ENCODE measurements around the gene SHB.

Gene SHB

GRCh38 chr9:38068701-38069628 is at the start of gene SHB:
SHB (minus strand) TSS chr9:38069227; CDS start chr9:38068645, 582 bp downstream.
- DNase-seq, result peak in 52 of 56 donors; percentile 15 to 89 (median 73)

- no peak for DNase-seq
Measured at GRCh38 chr9:38117651-38118050, 48.6 kb upstream of the SHB start.

GRCh38 chr9:38114905-38115304 is 45.9 kb upstream of the SHB start:
- DNase-seq, result no peak

GRCh38 chr9:38112456-38112855 is 43.4 kb upstream of the SHB start:
- DNase-seq, result no peak

GRCh38 chr9:38112049-38112448 is 43.0 kb upstream of the SHB start:
- no peak for DNase-seq

- no peak for DNase-seq
Measured at GRCh38 chr9:38110476-38110875, 41.4 kb upstream of the SHB start.

- no peak for DNase-seq
Measured at GRCh38 chr9:38109601-38110000, 40.6 kb upstream of the SHB start.

GRCh38 chr9:38108326-38108725 is 39.3 kb upstream of the SHB start:
- DNase-seq, result peak in 7 of 56 donors; percentile 2 to 15 (median 5)

GRCh38 chr9:38107811-38108304 is 38.8 kb upstream of the SHB start:
- no peak for DNase-seq

GRCh38 chr9:38107405-38107804 is 38.4 kb upstream of the SHB start:
- DNase-seq, result no peak

- DNase-seq, result no peak
Measured at GRCh38 chr9:38106488-38106887, 37.5 kb upstream of the SHB start.

GRCh38 chr9:38103340-38103739 is 34.3 kb upstream of the SHB start:
- no peak for DNase-seq

GRCh38 chr9:38101423-38101822 is 32.4 kb upstream of the SHB start:
- no peak for DNase-seq

- DNase-seq, result no peak
Measured at GRCh38 chr9:38096238-38096805, 27.3 kb upstream of the SHB start.

GRCh38 chr9:38094165-38094564 is 25.1 kb upstream of the SHB start:
- no peak for DNase-seq

GRCh38 chr9:38092656-38093055 is 23.6 kb upstream of the SHB start:
- no peak for DNase-seq

GRCh38 chr9:38092200-38092524 is 23.1 kb upstream of the SHB start:
- DNase-seq, result no peak

- DNase-seq, result no peak
Measured at GRCh38 chr9:38091310-38092199, 22.5 kb upstream of the SHB start.

GRCh38 chr9:38090170-38090569 is 21.1 kb upstream of the SHB start:
- DNase-seq, result no peak

- no peak for DNase-seq
Measured at GRCh38 chr9:38089387-38090165, 20.5 kb upstream of the SHB start.

Data from amygdala (tissue), 56 donors.